Fibroblast of villous mesenchyme (primary cell): ENCODE measurements around the gene ST3GAL5. TPM values are rescaled to one million over a fixed set of nuclear protein-coding genes. Genes with fewer than 3 reads are reported as not detected.

ENCODE experiments used
- DNase-seq: peaks from one replicate; pipeline ENCODE4 v3.0.0-alpha.2; 2010; ENCODE audit warnings: low read depth
- H3K4me3 ChIP-seq: 2 replicates; pipeline ENCODE4 v1.5.1; 2011; ENCODE audit warnings: low read depth, mild to moderate bottlenecking, low read length
- total RNA-seq: library from RNA; depleted of rRNA; stranded (reverse); fragments of >200 nt; gene quantifications from 2 replicates; pipeline ENCODE4 v1.2.3, GENCODE V29; 2012
- TF ChIP-seq, protein P1 (sequence below): IDR thresholded peaks from 2 replicates; pipeline ENCODE4 v1.5.1; 2012; ENCODE audit warnings: low read depth, mild to moderate bottlenecking, low read length; ENCODE audit not compliant: insufficient read depth

ST3GAL5 gene
- total RNA-seq, 1 donor: 27.6 TPM

DNA sequence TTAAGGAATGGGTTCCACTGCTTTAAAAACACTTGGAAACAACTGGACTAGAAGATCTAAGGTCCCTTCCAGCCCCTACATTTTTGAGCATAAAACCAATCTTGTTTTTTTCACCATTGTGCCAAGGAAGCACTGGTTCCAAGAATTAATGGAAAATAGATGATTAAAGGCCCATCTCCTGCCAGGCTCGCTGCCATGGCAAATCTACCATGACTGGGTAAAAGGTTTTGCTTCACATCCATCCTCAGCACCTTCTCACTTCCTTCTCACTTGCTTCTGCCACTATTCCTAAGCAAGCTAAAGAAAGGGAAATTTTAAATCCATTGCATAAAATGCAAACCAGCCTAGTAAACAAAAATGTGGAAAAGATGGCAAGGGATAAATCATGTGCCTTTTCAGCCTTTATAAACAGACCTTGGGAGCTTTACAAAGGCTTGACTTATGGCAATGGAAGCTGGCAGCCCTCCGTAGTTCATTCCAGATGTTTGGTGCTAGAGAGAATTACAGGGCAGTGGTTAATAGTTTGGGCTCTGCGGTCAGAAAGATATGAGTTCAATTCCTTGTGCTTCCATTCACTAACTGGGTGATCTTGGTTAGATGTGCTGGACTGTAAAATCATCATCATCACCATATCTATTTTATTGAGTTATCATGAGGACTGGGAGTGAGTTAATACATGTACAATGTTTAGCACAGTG, 27.0 kb upstream of the ST3GAL5 start:
- TF ChIP-seq, protein P1, sequence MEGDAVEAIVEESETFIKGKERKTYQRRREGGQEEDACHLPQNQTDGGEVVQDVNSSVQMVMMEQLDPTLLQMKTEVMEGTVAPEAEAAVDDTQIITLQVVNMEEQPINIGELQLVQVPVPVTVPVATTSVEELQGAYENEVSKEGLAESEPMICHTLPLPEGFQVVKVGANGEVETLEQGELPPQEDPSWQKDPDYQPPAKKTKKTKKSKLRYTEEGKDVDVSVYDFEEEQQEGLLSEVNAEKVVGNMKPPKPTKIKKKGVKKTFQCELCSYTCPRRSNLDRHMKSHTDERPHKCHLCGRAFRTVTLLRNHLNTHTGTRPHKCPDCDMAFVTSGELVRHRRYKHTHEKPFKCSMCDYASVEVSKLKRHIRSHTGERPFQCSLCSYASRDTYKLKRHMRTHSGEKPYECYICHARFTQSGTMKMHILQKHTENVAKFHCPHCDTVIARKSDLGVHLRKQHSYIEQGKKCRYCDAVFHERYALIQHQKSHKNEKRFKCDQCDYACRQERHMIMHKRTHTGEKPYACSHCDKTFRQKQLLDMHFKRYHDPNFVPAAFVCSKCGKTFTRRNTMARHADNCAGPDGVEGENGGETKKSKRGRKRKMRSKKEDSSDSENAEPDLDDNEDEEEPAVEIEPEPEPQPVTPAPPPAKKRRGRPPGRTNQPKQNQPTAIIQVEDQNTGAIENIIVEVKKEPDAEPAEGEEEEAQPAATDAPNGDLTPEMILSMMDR: no peak
- H3K4me3 ChIP-seq: no peak overlapping the region
- peak; percentile 96 for DNase-seq

DNA sequence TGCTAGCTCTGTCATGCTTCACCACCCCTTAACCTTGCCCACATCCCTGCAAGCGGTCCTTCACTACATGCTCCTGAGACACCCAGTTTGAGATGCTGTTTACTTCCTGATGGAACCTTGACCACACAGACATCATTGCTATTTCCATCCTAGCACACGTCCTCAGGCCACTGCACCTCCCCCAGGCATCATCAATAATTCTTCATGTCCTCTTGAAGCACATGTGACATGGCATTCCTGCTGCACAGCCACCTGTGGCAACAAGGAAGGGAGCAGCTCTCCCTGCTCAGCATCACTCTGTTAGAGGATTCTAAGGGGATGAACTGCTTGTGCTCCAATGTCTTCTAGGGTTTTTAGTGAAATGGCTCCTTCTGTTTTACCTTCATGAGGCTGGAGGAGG, 26.1 kb upstream of the ST3GAL5 start:
- no peak overlapping the region for H3K4me3 ChIP-seq
- TF ChIP-seq, protein P1: no peak
- no peak for DNase-seq

DNA sequence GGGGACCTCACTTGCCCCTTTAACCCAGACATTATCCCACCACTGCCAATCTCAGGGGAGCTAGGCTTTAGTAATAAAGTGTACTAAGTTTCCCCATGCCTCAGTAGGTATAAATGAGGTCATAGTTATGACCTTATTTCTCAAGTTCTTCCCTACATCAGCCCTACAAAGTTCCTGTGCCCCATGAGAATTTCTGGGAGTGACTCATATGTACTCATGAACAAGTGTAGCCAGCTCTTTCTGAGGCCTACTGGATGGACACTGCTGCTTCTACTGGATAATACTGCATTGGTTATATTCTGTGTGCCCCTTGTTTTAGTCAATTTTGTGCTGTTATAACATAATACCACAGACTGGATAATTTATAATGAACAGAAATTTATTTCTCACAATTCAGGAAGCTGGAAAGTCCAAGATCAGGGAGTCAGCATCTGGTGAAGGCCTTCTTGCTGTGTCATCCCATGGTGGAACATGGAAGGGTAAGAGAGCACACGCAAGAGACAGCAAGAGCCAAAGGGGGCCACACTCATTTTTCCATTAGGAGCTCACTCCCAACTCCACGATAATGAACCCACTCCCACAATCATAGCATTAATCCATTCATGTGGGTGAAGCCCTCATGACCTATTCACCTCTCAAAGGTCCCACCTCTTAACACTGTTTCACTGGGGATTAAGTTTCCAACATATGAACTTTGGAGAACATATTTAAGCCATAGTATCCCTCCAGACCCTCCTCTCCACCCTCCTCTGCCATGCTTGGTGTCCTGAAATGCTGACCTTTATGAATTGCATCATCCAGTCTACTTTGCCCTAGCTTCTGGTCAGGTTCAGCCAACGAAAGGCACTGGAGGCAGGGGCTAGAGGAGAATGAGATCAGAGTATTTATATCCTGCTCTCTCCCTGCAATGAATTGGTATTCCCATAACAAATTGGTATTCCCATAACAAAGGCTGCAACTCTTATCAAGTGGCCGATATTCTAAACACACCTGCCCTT, 25.4 kb upstream of the ST3GAL5 start:
- DNase-seq: peak; percentile 48
- no peak overlapping the region for H3K4me3 ChIP-seq
- TF ChIP-seq, protein P1: no peak

DNA sequence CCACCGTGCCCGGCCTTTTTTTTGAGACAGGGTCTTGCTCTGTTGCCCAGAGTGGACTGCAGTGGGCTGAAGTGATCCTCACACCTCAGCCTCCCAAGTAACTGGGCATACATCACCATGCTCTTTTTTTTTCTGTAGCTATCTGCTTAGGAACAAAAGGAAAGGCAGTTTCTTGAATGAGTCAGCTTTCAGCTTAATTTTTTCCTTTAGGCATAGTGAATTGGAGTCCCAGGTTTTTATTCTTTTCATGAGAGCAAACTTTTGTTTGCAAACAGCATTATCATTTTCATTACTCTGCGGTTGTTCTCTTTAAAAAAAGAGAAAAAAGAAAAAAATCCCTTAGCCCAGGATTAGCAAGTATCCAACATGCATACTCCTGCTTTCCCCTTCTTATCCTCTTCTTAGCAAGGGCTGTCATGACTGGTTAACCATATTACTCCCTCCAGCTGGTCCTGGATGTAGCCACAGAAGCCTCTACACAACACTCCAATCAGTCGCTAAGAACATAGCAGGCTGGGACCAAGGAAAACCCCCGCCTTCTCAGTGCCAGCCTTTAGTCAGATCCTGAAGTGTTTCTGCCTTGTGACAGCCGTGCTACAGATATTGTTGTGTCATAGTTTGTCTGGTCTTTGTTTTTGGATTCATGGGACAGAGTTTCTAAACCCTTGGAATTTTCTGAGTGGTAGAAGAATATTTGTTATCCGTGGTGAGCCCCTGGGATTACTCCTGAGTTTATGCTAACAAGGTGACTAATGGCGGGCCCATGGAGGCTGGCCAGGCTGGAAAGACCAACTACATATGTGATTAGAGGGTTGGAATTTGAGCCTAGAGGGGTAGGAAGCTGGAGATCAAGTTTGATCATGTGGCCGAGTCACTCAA, 23.3 kb upstream of the ST3GAL5 start:
- TF ChIP-seq, protein P1: no peak
- DNase-seq: peak; percentile 81
- no peak overlapping the region for H3K4me3 ChIP-seq

DNA sequence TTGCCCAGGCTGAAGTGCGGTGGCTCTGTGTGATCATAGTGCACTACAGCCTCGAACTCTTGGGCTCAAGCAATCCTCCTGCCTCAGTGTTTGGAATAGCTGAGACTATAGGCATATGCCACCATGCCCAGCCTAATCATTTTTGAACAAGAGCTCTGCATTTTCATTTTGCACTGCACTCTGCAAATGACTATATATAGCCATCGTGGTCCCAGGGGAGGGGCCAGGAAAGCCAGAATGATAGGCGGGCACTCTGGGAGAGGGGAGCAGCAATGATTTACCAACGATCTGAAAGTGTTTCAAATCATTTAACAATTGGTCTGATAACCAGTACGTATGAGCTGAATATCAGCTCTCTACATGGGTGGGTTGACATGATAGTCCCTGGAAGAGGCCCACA, 22.3 kb upstream of the ST3GAL5 start:
- TF ChIP-seq, protein P1: no peak
- no peak overlapping the region for H3K4me3 ChIP-seq
- no peak for DNase-seq

DNA sequence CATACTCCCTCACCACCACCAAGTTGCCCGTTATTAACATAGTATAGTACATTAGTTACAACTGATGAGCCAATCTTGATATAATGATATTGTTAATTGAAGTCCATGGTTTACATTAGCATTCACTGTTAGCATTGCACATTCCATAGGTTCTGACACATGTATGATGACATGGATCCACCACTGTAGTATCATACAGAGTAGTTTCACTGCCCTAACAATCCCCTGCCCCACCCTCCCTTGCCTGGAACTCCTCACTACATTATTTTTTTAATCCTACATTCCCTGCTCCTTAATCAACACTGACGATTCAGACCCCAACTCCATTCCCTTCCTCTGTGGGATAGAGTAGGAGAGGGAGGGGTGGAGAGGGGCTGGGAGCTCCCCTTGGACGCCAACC, 20.2 kb upstream of the ST3GAL5 start:
- H3K4me3 ChIP-seq: no peak overlapping the region
- no peak for DNase-seq
- TF ChIP-seq, protein P1: no peak
